Measurements from ENCODE around the gene MAP3K8. TPM values are rescaled to one million over a fixed set of nuclear protein-coding genes. Genes with fewer than 3 reads are reported as not detected.
"Not testable (repeated sequence)": the region's sequence is repeated elsewhere in the genome, so short reads cannot be mapped to it uniquely, and the experiment has no call there.

MAP3K8 gene
- total RNA-seq, 2 donors from 2014 or later = 6.8 to 12.6 TPM

DNA sequence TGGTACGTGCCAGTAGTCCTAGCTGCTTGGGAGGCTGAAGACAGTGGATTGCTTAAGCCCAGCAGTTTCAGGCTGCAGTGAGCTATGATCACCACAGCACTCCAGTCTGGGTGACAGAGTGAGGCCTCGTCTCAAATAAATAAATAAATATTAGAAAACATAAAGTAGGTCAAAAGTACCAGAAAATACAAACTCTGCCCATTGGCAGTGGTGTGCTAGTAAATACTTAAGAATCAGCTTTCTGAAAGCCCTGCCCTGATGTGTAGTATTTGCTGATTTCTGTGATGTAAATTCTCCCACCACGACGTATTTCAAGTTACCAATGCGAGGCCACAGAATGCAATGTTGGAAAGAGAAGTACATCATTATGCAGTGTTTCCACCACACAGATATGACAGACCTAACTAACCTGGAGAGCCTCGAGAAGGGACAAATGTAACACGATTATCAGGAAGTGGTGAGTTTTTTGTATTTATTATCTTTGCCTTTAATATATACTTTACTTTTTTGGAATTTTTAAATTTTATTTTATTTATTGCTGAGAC is 11.8 kb upstream of the MAP3K8 start:
- Histone ChIP-seq H3K4me3 (no peak overlapping the region), H3K36me3 (no peaks in the 10 kb centered on the region), H3K4me1 (peaks cover 11% of the 10 kb centered on the region), H3K9ac (ENCODE audit: low read depth in 2 of 2, low read length in 2 of 2) (no peak overlapping the region), H3K9me3 (no peaks in the 10 kb centered on the region), H3K27ac (no peak overlapping the region), H3K27me3 (no peaks in the 10 kb centered on the region)
- no peak for DNase-seq
- TF ChIP-seq, protein P1, sequence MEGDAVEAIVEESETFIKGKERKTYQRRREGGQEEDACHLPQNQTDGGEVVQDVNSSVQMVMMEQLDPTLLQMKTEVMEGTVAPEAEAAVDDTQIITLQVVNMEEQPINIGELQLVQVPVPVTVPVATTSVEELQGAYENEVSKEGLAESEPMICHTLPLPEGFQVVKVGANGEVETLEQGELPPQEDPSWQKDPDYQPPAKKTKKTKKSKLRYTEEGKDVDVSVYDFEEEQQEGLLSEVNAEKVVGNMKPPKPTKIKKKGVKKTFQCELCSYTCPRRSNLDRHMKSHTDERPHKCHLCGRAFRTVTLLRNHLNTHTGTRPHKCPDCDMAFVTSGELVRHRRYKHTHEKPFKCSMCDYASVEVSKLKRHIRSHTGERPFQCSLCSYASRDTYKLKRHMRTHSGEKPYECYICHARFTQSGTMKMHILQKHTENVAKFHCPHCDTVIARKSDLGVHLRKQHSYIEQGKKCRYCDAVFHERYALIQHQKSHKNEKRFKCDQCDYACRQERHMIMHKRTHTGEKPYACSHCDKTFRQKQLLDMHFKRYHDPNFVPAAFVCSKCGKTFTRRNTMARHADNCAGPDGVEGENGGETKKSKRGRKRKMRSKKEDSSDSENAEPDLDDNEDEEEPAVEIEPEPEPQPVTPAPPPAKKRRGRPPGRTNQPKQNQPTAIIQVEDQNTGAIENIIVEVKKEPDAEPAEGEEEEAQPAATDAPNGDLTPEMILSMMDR (IDR thresholded peaks at IDR 0.05) = no peak
- intact Hi-C loops (cut with DNase I) = no loop called here

DNA sequence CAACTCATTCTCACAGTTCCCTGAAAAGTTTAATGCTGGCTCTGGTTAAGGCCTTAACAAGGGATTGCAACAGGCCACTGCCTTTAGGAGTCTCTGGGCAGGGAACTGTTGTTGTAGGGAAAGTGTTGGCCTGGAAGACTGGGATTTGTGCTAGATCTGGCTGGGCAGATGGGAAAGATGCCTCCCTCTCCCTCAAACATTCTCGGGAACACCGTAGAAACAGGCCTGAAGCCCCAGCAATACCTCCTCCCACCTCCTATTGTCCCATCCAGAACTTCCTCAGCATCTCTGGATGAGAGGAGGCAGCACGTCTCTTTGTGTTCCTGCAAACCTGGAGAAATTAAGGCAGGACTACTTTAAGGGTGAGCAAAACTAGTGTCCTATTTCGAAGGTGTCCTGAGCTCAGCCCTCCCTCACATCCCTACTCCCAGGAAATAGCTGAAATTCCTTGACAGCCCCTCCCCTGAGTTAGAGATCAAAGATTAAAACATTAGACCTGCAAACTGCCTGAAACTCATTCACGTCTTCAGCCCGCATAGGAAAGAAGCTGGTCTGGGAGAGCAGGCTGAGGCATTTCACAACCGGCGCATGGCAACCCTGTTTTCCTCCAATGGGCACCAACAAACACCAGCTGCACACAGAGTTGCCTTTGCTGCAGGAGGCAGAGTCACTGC is 10.9 kb upstream of the MAP3K8 start:
- intact Hi-C loops (cut with DNase I) = no loop called here
- TF ChIP-seq, protein P1 (IDR thresholded peaks at IDR 0.05) = no peak
- peak; percentile 60 for DNase-seq
- Histone ChIP-seq H3K9me3 (no peaks in the 10 kb centered on the region), H3K4me1 (peaks cover 17% of the 10 kb centered on the region), H3K27ac (peak overlapping the region; percentile 34), H3K36me3 (no peaks in the 10 kb centered on the region), H3K9ac (ENCODE audit: low read depth in 2 of 2, low read length in 2 of 2) (peak overlapping the region in 1 of 2 donors; percentile 68), H3K27me3 (no peaks in the 10 kb centered on the region), H3K4me3 (no peak overlapping the region)

DNA sequence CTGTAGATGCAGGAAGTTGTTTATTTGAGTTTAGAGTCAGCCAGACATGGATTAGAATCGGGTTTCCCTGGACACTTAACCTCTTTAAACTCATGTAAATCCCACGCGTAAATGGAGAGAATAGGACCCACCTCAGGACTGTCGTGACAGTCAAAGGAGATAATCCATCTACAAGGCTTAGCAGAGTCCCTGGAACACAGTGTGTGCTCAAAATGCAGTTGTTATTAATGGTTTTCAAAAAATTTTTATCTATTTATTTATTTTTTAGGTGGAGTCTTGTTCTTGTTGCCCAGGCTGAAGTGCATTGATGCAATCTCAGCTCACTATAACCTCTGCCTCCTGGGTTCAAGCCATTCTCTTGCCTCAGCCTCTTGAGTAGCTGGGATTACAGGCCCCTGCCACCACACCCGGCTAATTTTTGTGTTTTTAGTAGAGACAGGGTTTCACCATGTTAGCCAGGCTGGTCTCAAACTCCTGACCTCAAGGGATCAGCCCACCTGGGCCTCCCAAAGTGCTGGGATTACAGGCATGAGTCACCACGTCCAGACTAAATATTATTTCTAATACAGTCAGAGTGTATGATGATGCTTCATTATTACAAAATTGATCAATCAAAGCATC is 10.2 kb upstream of the MAP3K8 start:
- intact Hi-C loops (cut with DNase I); H3K4me3 ChIP-seq; H3K36me3 ChIP-seq; H3K27me3 ChIP-seq; DNase-seq; H3K9me3 ChIP-seq: not testable (repeated sequence)
- H3K4me1 ChIP-seq = peaks cover 18% of the 10 kb centered on the region
- H3K9ac ChIP-seq (ENCODE audit: low read depth in 2 of 2, low read length in 2 of 2) = peak overlapping the region in 1 of 2 donors; percentile 68
- peak overlapping the region; percentile 34 for H3K27ac ChIP-seq

DNA sequence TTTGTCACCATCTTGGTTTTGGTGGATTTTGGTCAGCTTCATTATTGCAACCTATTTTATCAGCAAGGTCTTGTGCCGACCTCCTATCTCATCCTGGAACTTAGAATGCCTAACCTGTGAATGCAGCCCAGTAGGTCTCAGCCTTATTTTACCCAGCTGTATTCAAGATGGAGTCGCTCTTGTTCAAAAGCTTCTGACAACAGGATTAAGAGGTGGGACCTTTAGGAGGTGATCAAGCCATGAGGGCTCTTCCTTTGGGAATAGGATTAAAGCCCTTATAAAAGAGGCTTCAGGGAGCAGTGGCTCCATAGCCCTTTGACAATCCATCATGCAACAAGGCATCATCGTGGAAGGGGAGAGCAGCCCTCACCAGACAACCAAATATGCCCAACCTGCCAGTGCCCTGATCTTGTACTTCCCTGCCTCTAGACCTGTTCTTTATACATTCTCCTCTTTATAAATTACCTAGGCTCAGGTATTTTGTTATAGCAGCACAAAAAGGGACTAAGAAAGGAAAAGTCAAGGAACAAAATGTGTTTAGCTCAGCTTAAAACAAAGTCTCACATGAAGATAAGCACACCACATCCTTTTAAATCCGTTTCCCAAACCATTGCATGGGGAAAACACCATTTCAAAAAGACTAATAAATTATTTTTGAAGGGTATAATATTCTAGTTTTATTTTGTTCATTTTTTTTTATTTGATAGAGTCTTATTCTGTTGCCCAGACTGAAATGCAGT is 8.5 kb upstream of the MAP3K8 start:
- no peak overlapping the region for H3K4me3 ChIP-seq
- no peaks in the 10 kb centered on the region for H3K36me3 ChIP-seq
- no peak overlapping the region for H3K9ac ChIP-seq (ENCODE audit: low read depth in 2 of 2, low read length in 2 of 2)
- DNase-seq = no peak
- intact Hi-C loops (cut with DNase I) = no loop called here
- peaks cover 19% of the 10 kb centered on the region for H3K4me1 ChIP-seq
- H3K9me3 ChIP-seq = no peaks in the 10 kb centered on the region
- TF ChIP-seq, protein P1 (IDR thresholded peaks at IDR 0.05) = no peak
- no peaks in the 10 kb centered on the region for H3K27me3 ChIP-seq
- H3K27ac ChIP-seq = no peak overlapping the region

DNA sequence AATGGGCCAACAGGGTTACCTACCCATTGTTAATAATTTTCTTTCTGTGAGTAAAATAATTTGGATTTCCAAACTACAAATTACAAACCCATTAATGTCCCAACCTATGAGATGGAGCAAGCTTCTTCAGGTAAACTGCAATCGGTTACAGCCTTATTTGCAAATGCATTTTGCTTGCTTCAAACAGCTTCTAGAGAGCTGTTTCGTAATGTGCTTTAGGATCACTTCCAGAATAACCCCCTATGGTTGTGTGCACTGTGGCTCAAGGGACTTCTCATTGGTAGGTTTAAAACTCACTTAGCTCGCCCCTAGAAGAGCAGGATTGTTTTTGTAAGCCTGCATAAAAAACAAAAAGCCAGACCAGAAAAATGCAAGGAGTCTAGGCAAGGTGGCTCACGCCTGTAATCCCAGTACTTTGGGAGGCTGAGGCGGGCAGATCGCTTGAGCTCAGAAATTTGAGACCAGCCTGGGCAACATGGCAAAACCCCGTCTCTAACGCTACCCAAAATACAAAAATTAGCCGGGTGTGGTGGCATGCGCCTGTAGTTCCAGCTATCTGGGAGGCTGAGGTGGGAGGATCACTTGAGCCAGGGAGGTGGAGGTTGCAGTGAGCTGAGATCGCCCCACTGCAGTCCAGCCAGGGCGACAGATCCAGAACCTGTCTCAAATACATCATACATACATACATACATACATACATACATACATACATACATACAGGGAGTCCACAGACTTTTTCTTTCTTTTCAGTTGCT is 3.3 kb upstream of the MAP3K8 start:
- Histone ChIP-seq H3K4me3 (no peak overlapping the region), H3K4me1 (peaks cover 10% of the 10 kb centered on the region), H3K9me3 (no peaks in the 10 kb centered on the region), H3K9ac (ENCODE audit: low read depth in 2 of 2, low read length in 2 of 2) (no peak overlapping the region), H3K27ac (peak overlapping the region; percentile 100), H3K27me3 (no peaks in the 10 kb centered on the region), H3K36me3 (no peaks in the 10 kb centered on the region)
- TF ChIP-seq, protein P1 (IDR thresholded peaks at IDR 0.05) = no peak
- intact Hi-C loops (cut with DNase I) = no loop called here
- no peak for DNase-seq
